H9 (cell line): ENCODE results near the gene MTHFD1. TPM values are rescaled to one million over a fixed set of nuclear protein-coding genes. Genes with fewer than 3 reads are reported as not detected.

ENCODE experiments used
- DNase-seq: peaks from one replicate; pipeline ENCODE4 v3.0.0-alpha.2; 2017
- H2AFZ ChIP-seq: one replicate; pipeline ENCODE4 v1.6.1; 2013; ENCODE audit warnings: mild to moderate bottlenecking, low read length, control low read depth, moderate library complexity
- H2AK5ac ChIP-seq: 2 replicates; pipeline ENCODE4 v1.6.1; 2013; ENCODE audit warnings: low read length, control low read depth, mixed read lengths; ENCODE audit not compliant: insufficient read length
- H2BK120ac ChIP-seq: one replicate; pipeline ENCODE4 v1.6.1; 2013; ENCODE audit warnings: low read depth, mild to moderate bottlenecking, low read length, control low read depth, inconsistent platforms; ENCODE audit not compliant: poor library complexity, severe bottlenecking
- H2BK12ac ChIP-seq: 2 replicates; pipeline ENCODE4 v1.6.1; 2013; ENCODE audit warnings: low read length, control low read depth, mixed read lengths, low read depth; ENCODE audit not compliant: insufficient read length
- H2BK15ac ChIP-seq: 2 replicates; pipeline ENCODE4 v1.6.1; 2013; ENCODE audit warnings: low read depth, low read length, control low read depth
- H2BK20ac ChIP-seq: one replicate; pipeline ENCODE4 v1.6.1; 2013; ENCODE audit warnings: low read depth, mild to moderate bottlenecking, low read length, control low read depth, inconsistent platforms; ENCODE audit not compliant: poor library complexity, severe bottlenecking
- H2BK5ac ChIP-seq: 2 replicates; pipeline ENCODE4 v1.6.1; 2013; ENCODE audit warnings: low read length, control low read depth, mixed read lengths; ENCODE audit not compliant: insufficient read length
- H3K14ac ChIP-seq: 2 replicates; pipeline ENCODE4 v1.6.1; 2013; ENCODE audit warnings: low read length, control low read depth; ENCODE audit not compliant: insufficient read depth
- H3K18ac ChIP-seq: 2 replicates; pipeline ENCODE4 v1.6.1; 2013; ENCODE audit warnings: low read depth, mild to moderate bottlenecking, mixed read lengths, low read length, control low read depth; ENCODE audit not compliant: insufficient read length
- H3K23ac ChIP-seq: 2 replicates; pipeline ENCODE4 v1.6.1; 2013; ENCODE audit warnings: low read length, control low read depth, mixed read lengths, low read depth; ENCODE audit not compliant: insufficient read length
- H3K23me2 ChIP-seq: 2 replicates; pipeline ENCODE4 v1.6.1; 2013; ENCODE audit warnings: low read depth, mild to moderate bottlenecking, mixed read lengths, low read length, control low read depth; ENCODE audit not compliant: insufficient read length, poor library complexity, severe bottlenecking
- H3K27ac ChIP-seq: 2 replicates; pipeline ENCODE4 v1.5.1; 2013; ENCODE audit warnings: low read length, control low read depth, mixed read lengths, low read depth; ENCODE audit not compliant: insufficient read length
- H3K27me3 ChIP-seq: 2 replicates; pipeline ENCODE4 v1.6.1; 2013; ENCODE audit warnings: low read length, control low read depth, inconsistent platforms; ENCODE audit not compliant: insufficient read depth
- H3K4ac ChIP-seq: 2 replicates; pipeline ENCODE4 v1.6.1; 2013; ENCODE audit warnings: low read depth, mild to moderate bottlenecking, control low read depth, inconsistent platforms, low read length, moderate library complexity
- H3K4me1 ChIP-seq: 2 replicates; pipeline ENCODE4 v1.6.1; 2013; ENCODE audit warnings: low read length, control low read depth, inconsistent platforms; ENCODE audit not compliant: insufficient read depth
- H3K4me2 ChIP-seq: 2 replicates; pipeline ENCODE4 v1.6.1; 2013; ENCODE audit warnings: low read length, control low read depth, mixed read lengths; ENCODE audit not compliant: insufficient read length, insufficient read depth
- H3K56ac ChIP-seq: 2 replicates; pipeline ENCODE4 v1.6.1; 2013; ENCODE audit warnings: low read depth, mild to moderate bottlenecking, mixed read lengths, low read length, control low read depth; ENCODE audit not compliant: insufficient read length
- H3K79me1 ChIP-seq: 2 replicates; pipeline ENCODE4 v1.6.1; 2013; ENCODE audit warnings: low read depth, mild to moderate bottlenecking, moderate library complexity, low read length, control low read depth, inconsistent platforms; ENCODE audit not compliant: insufficient read depth, poor library complexity, severe bottlenecking
- H3K79me2 ChIP-seq: 2 replicates; pipeline ENCODE4 v1.6.1; 2013; ENCODE audit warnings: low read length, control low read depth, inconsistent platforms; ENCODE audit not compliant: insufficient read depth
- H3K9ac ChIP-seq: 2 replicates; pipeline ENCODE4 v1.6.1; 2013; ENCODE audit warnings: low read length, control low read depth, mixed read lengths; ENCODE audit not compliant: insufficient read length; ENCODE audit errors: extremely low read depth
- H3K9me3 ChIP-seq: one replicate; pipeline ENCODE4 v1.6.1; 2013; ENCODE audit warnings: low read depth, low read length, inconsistent platforms; ENCODE audit not compliant: control insufficient read depth
- H3T11ph ChIP-seq: one replicate; pipeline ENCODE4 v1.6.1; 2013; ENCODE audit warnings: mild to moderate bottlenecking, low read length, control low read depth, inconsistent platforms
- H4K20me1 ChIP-seq: one replicate; pipeline ENCODE4 v1.6.1; 2013; ENCODE audit not compliant: control insufficient read depth, insufficient read length, insufficient read depth
- H4K5ac ChIP-seq: 2 replicates; pipeline ENCODE4 v1.6.1; 2013; ENCODE audit warnings: low read depth, mild to moderate bottlenecking, mixed read lengths, low read length, control low read depth; ENCODE audit not compliant: insufficient read length
- H4K8ac ChIP-seq: replicated peaks from 2 replicates; pipeline ENCODE4 v1.6.1; 2013; ENCODE audit warnings: low read length, control low read depth, mixed read lengths, low read depth; ENCODE audit not compliant: insufficient read length
- H4K91ac ChIP-seq: 2 replicates; pipeline ENCODE4 v1.6.1; 2013; ENCODE audit warnings: low read depth, mild to moderate bottlenecking, moderate library complexity, mixed read lengths, low read length, control low read depth; ENCODE audit not compliant: insufficient read length
- H3K27ac Mint-ChIP-seq, 3 experiments: 2 replicates in 2 of 3; 3 replicates in 1 of 3; pipeline ENCODE4 v1.8.0; 2020 to 2021; ENCODE audit warnings: mixed read lengths in 3 of 3, mild to moderate bottlenecking in 1 of 3, moderate library complexity in 1 of 3
- H3K27me3 Mint-ChIP-seq: 2 replicates; pipeline ENCODE4 v1.8.0; 2021; ENCODE audit warnings: low read depth, mild to moderate bottlenecking, moderate library complexity, mixed read lengths
- H3K36me3 Mint-ChIP-seq, 3 experiments: 2 replicates in 2 of 3; 3 replicates in 1 of 3; pipeline ENCODE4 v1.8.0; 2020 to 2021; ENCODE audit warnings: low read depth in 3 of 3, mixed read lengths in 3 of 3; ENCODE audit not compliant: insufficient read depth in 1 of 3
- H3K4me1 Mint-ChIP-seq, 2 experiments: 2 replicates each; pipeline ENCODE4 v1.8.0; 2020; ENCODE audit warnings: mixed read lengths in 2 of 2
- H3K4me3 Mint-ChIP-seq, 2 experiments: 2 replicates in 1 of 2; 3 replicates in 1 of 2; pipeline ENCODE4 v1.8.0; 2020 to 2021; ENCODE audit warnings: mild to moderate bottlenecking in 2 of 2, mixed read lengths in 2 of 2, moderate library complexity in 1 of 2
- H3K9me3 Mint-ChIP-seq, 2 experiments: 2 replicates in 1 of 2; 3 replicates in 1 of 2; pipeline ENCODE4 v1.8.0; 2020; ENCODE audit warnings: mild to moderate bottlenecking in 2 of 2, mixed read lengths in 2 of 2, moderate library complexity in 1 of 2
- whole genome bisulfite sequencing: extraction: QIAGEN DNeasy Blood & Tissue Kit; methylation state at CpG from one replicate; pipeline ENCODE4 v1.1.7; 2013; ENCODE audit warnings: missing lambda C conversion rate, low lambda C conversion rate, mixed read lengths; ENCODE audit not compliant: insufficient read length; ENCODE audit errors: extremely low coverage; 5-methylcytosine and 5-hydroxymethylcytosine counted together
- total RNA-seq: library from RNA; stranded (reverse); gene quantifications from 2 replicates; pipeline ENCODE4 v1.2.1, GENCODE V29; 2021
- TF ChIP-seq, protein P1 (sequence below): fragments of 200-600 bp; sonication (generic); conservative IDR thresholded peaks from 3 replicates; pipeline ENCODE4 v1.8.0; 2021; ENCODE audit warnings: antibody characterized with exemption, mild to moderate bottlenecking

MTHFD1 gene
- total RNA-seq, 1 experiment from 2014 or later = 203 TPM

DNA sequence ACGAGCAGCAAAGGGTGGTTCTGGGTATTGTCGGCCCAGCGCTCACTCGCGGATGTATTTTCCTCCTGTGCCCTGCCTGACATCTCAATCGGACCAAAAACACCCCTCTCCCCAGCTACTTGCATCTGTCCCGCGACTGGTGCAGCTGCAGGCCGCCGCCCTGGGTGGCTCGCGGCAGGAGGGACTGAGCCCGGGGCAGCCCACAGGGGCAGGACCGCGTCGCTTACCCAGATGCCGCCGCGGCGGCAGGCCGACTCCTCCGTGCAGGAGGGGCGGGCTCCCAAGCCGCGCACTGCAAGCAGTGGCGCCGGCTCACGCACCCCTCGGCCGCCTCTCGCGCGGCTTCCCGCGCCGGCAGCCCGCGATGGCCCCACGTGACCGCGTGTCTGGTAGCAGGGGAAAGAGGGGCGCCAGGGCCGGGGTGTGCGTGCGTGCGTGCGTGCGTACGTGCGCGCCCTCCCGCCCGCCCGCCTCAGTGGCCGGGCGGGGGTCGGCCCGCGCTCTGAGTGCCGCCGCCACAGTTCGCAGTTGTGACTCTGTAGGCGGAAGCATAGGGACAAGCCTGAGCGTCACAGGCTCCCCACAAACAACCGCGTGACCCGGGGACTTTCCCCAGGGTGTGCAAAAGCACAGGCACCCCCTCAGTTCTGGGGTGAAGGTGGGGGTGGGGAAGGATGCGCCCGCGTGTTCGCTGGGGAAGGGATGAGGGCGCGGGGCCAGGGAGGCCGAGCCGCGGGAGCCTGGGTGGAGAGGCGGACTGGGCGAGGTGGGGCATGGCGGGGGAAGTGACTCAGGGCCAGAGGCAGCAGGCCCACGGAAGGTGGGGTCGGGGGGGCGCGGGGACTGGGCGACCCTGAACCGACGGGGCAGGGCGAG is 115.5 kb downstream of the MTHFD1 start, which contains the start of gene ZBTB25:
ZBTB25 (minus strand) TSS at position 405 of the 876 bp plus-strand sequence. CDS start 13,305 bp downstream, outside the sequence.
- Histone ChIP-seq H3K18ac (peak within 1 kb of the TSS; percentile 97), H4K91ac (peak within 1 kb of the TSS; percentile 57)
- peaks cover 45 to 47% of the 10 kb centered on the region in 2 experiments for H3K4me1 Mint-ChIP-seq

More for the DNA sequence above, 115.5 kb downstream of the MTHFD1 start, which contains the start of gene ZBTB25:
- no peaks in the 10 kb centered on the region for H3K9me3 ChIP-seq
- peak within 1 kb of the TSS; percentile 17 for H2BK5ac ChIP-seq
- no peak within 1 kb of the TSS for H4K8ac ChIP-seq
- H2BK20ac ChIP-seq = no peak within 1 kb of the TSS
- H3T11ph ChIP-seq = no peak within 1 kb of the TSS
- H2AFZ ChIP-seq = no peak within 1 kb of the TSS
- TF ChIP-seq, protein P1, sequence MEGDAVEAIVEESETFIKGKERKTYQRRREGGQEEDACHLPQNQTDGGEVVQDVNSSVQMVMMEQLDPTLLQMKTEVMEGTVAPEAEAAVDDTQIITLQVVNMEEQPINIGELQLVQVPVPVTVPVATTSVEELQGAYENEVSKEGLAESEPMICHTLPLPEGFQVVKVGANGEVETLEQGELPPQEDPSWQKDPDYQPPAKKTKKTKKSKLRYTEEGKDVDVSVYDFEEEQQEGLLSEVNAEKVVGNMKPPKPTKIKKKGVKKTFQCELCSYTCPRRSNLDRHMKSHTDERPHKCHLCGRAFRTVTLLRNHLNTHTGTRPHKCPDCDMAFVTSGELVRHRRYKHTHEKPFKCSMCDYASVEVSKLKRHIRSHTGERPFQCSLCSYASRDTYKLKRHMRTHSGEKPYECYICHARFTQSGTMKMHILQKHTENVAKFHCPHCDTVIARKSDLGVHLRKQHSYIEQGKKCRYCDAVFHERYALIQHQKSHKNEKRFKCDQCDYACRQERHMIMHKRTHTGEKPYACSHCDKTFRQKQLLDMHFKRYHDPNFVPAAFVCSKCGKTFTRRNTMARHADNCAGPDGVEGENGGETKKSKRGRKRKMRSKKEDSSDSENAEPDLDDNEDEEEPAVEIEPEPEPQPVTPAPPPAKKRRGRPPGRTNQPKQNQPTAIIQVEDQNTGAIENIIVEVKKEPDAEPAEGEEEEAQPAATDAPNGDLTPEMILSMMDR = no peak
- no peaks in the 10 kb centered on the region for H3K79me1 ChIP-seq
- no peaks in the 10 kb centered on the region for H3K27me3 Mint-ChIP-seq
- no peak within 1 kb of the TSS for H2BK120ac ChIP-seq
- H3K79me2 ChIP-seq = peaks cover 23% of the 10 kb centered on the region; the same call in 1 of the 2 replicates
- H3K23ac ChIP-seq = no peak within 1 kb of the TSS
- H3K14ac ChIP-seq = peak within 1 kb of the TSS; percentile 98
- no peak within 1 kb of the TSS for H3K56ac ChIP-seq
- peak within 1 kb of the TSS; percentile 77 for H3K9ac ChIP-seq
- no peaks in the 10 kb centered on the region for H3K27me3 ChIP-seq
- no peaks in the 10 kb centered on the region; the same call in 1 of the 2 replicates for H3K4me1 ChIP-seq
- H3K4ac ChIP-seq = no peak within 1 kb of the TSS; the same call in 1 of the 2 replicates
- H3K36me3 Mint-ChIP-seq = peaks cover 7 to 13% (median 13%) of the 10 kb centered on the region in 3 experiments; a peak in 6 of 7 replicates
- peak; percentile 94 for DNase-seq
- H3K27ac Mint-ChIP-seq = peak within 1 kb of the TSS; percentile 96 to 100 (median 98)
- peaks cover 15% of the 10 kb centered on the region for H3K23me2 ChIP-seq
- WGBS = no CpG with 5 or more reads among the region's 87 CpGs
- peak within 1 kb of the TSS; percentile 54 for H4K5ac ChIP-seq
- no peaks in the 10 kb centered on the region for H4K20me1 ChIP-seq
- peak within 1 kb of the TSS; percentile 84 to 86 for H3K4me3 Mint-ChIP-seq
- peak within 1 kb of the TSS; percentile 9 for H2BK12ac ChIP-seq
- H2BK15ac ChIP-seq = no peak within 1 kb of the TSS
- H3K9me3 Mint-ChIP-seq = no peaks in the 10 kb centered on the region
- H3K4me2 ChIP-seq = peak within 1 kb of the TSS; percentile 91
- H3K27ac ChIP-seq = peak within 1 kb of the TSS; percentile 66
- no peak within 1 kb of the TSS for H2AK5ac ChIP-seq
